MCF 10A (cell line): ENCODE measurements around the gene NUAK2. TPM values are rescaled to one million over a fixed set of nuclear protein-coding genes. Genes with fewer than 3 reads are reported as not detected.

ENCODE experiments used
- BruUV-seq: library from RNA; stranded (reverse); fragments of 400-500 nt; replicated peaks from 2 replicates; lab custom pipeline; 2021; lab: Mats Ljungman, UMichigan
- CTCF ChIA-PET: fragments of 300-600 bp; sonication (Branson Sonifier 250); formaldehyde crosslinking; extraction: SDS; loops from one replicate; lab custom pipeline; 2021; ENCODE audit warnings: antibody characterized with exemption, inconsistent platforms; lab: Yijun Ruan, JAX
- POLR2A ChIA-PET: fragments of 300-600, 350-650 bp; sonication (Branson Sonifier 250); formaldehyde crosslinking; extraction: SDS; loops from one replicate; lab custom pipeline; 2020; ENCODE audit warnings: antibody characterized with exemption, inconsistent platforms; lab: Yijun Ruan, JAX
- DNase-seq: peaks from one replicate; pipeline ENCODE4 v3.0.0-alpha.2; 2018; ENCODE audit not compliant: unreplicated experiment
- H3K27ac Mint-ChIP-seq: one replicate; pipeline ENCODE4 v1.8.0; 2022; ENCODE audit warnings: mild to moderate bottlenecking, low read depth, mixed read lengths; ENCODE audit not compliant: unreplicated experiment
- H3K27me3 Mint-ChIP-seq: one replicate; pipeline ENCODE4 v1.8.0; 2022; ENCODE audit warnings: mixed read lengths; ENCODE audit not compliant: insufficient read depth, unreplicated experiment
- H3K36me3 Mint-ChIP-seq: one replicate; pipeline ENCODE4 v1.8.0; 2022; ENCODE audit warnings: mild to moderate bottlenecking, moderate library complexity, mixed read lengths; ENCODE audit not compliant: insufficient read depth, unreplicated experiment
- H3K4me1 Mint-ChIP-seq: one replicate; pipeline ENCODE4 v1.8.0; 2022; ENCODE audit warnings: mixed read lengths; ENCODE audit not compliant: insufficient read depth, unreplicated experiment
- H3K4me3 Mint-ChIP-seq: one replicate; pipeline ENCODE4 v1.8.0; 2022; ENCODE audit warnings: mild to moderate bottlenecking, moderate library complexity, mixed read lengths; ENCODE audit not compliant: unreplicated experiment
- H3K9me3 Mint-ChIP-seq: one replicate; pipeline ENCODE4 v1.8.0; 2022; ENCODE audit warnings: mixed read lengths; ENCODE audit not compliant: unreplicated experiment
- CTCF ChIP-seq: fragments of 200-600 bp; IDR thresholded peaks from one replicate; pipeline ENCODE4 v1.8.0; 2022; ENCODE audit warnings: antibody characterized with exemption, mild to moderate bottlenecking; ENCODE audit not compliant: unreplicated experiment
- intact Hi-C: fragments of 100-400 bp; cut with micrococcal nuclease; formaldehyde crosslinking; loops from 2 replicates; pipeline ENCODE4 v1.14.1; 2022
- total RNA-seq: library from RNA; stranded (reverse); gene quantifications from 2 replicates; pipeline ENCODE4 v1.2.3, GENCODE V29; 2022

NUAK2 gene
- total RNA-seq, 1 experiment from 2014 or later = 6.0 TPM

GRCh38 chr1:205286335-205286950 lies 35.1 kb downstream of the NUAK2 start:
- Mint-ChIP-seq H3K9me3 (no peaks in the 10 kb centered on the region), H3K36me3 (peaks cover 12% of the 10 kb centered on the region), H3K4me3 (peak overlapping the region; percentile 24), H3K27me3 (no peaks in the 10 kb centered on the region), H3K4me1 (peaks cover 65% of the 10 kb centered on the region), H3K27ac (peak overlapping the region; percentile 58)
- ChIA-PET CTCF (interaction anchor here (0.6 to 22.3 kb wide), 6 partner anchors 7 to 67 kb away, joined by 3 to 1857 read pairs (median 6); partner anchors contain the start of gene NUAK2), POLR2A (interaction anchor here (0.6 to 11.9 kb wide), 8 partner anchors 9 to 164 kb away, joined by 3 to 335 read pairs (median 3); partner anchors contain the start of genes NUAK2 and RBBP5)
- no peak for TF ChIP-seq CTCF
- intact Hi-C loops = no loop called here
- no TSS peak for BruUV-seq
- no peak for DNase-seq

- CTCF ChIA-PET = interaction anchor here (0.6 to 22.3 kb wide), 9 partner anchors 9 to 329 kb away, joined by 3 to 1857 read pairs (median 4); partner anchors contain the start of gene NUAK2
- intact Hi-C loops = no loop called here
- H3K9me3 Mint-ChIP-seq = no peaks in the 10 kb centered on the region
- POLR2A ChIA-PET = interaction anchor here (0.6 to 11.9 kb wide), 13 partner anchors 11 to 208 kb away, joined by 3 to 335 read pairs (median 6); partner anchors contain the start of genes NUAK2 and RBBP5
- DNase-seq = no peak
- H3K27me3 Mint-ChIP-seq = no peaks in the 10 kb centered on the region
- no peak for TF ChIP-seq CTCF
- H3K4me1 Mint-ChIP-seq = peaks cover 65% of the 10 kb centered on the region
- H3K36me3 Mint-ChIP-seq = peaks cover 12% of the 10 kb centered on the region
- H3K4me3 Mint-ChIP-seq = peak overlapping the region; percentile 24
- no peak overlapping the region for H3K27ac Mint-ChIP-seq
- no TSS peak for BruUV-seq
Observed at GRCh38 chr1:205285381-205286101, 36.0 kb downstream of the NUAK2 start.

GRCh38 chr1:205284420-205285144 lies 37.0 kb downstream of the NUAK2 start:
- POLR2A ChIA-PET = interaction anchor here (0.6 to 11.9 kb wide), 13 partner anchors 8 to 209 kb away, joined by 3 to 335 read pairs (median 6); partner anchors contain the start of genes NUAK2 and RBBP5
- Mint-ChIP-seq H3K9me3 (no peaks in the 10 kb centered on the region), H3K27me3 (no peaks in the 10 kb centered on the region), H3K27ac (peak overlapping the region; percentile 96), H3K4me1 (peaks cover 74% of the 10 kb centered on the region), H3K36me3 (peaks cover 12% of the 10 kb centered on the region), H3K4me3 (peak overlapping the region; percentile 24)
- CTCF ChIA-PET = interaction anchor here (0.5 to 22.3 kb wide), 10 partner anchors 10 to 240 kb away, joined by 3 to 1857 read pairs (median 4); partner anchors contain the start of gene NUAK2
- intact Hi-C loops = loop anchor here (1.0 kb wide), 2 partner anchors 14 to 37 kb away; partner anchors contain the start of gene NUAK2
- DNase-seq = peak; percentile 100
- BruUV-seq = no TSS peak
- no peak for TF ChIP-seq CTCF
